ENCODE results near the gene GID8.

The GID8 gene

DNA sequence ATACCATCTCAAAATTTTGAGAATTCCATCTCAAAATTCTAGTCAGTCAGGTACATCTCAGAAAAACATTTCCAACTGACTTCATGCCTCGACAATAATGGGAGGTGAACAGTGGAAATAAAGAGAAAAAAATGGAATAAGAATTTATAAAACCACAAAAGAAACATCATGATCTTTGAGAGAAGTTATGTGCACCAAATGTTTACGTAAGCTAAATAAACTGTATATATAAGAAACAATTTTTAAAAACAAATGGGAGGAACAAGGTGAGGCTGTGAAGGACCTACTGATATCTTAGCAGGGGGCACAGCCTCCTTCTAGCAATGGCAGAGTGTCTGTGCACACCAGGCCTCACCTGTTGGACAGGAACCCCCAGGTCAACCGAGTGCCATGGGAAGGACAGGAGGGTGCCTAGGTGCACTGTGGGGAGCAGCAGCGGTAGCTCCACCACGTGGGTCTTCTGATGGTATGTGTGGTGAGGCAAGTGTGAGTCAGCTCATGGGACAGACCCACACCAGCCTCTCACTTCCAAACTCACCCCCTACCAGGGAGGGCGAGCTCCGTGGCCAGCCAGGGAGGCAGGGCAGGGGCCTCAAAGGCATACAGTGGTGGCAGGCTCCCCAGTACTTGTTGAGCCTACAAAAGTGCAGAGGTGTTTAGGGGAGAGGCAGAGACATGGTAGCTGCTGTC is 34.9 kb upstream of the GID8 start:
- DNase-seq (ENCODE audit: low read depth) = no peak

GRCh38 chr20:62905536-62906117 is 32.3 kb upstream of the GID8 start:
- DNase-seq (ENCODE audit: low read depth) = no peak

DNA sequence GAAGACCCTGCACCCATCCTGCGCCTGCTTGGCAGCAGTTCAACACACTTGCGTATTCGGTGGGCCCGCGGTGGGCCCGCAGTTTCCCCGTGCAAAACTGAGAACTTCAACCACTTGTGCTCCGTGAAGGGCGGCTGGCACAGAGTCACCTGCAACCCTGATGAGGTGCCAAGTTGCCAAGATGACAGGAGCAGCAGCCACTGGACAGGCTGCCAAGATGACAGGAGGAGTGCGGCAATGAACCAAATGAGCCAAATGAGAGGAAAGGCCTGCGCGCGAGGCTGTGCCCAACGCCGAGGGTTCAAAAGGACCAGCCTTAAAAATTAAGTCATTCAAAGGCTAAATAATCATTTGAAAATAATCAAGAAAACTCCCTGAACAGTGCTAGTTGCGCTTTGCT is 31.7 kb upstream of the GID8 start:
- DNase-seq (ENCODE audit: low read depth) = no peak

DNA sequence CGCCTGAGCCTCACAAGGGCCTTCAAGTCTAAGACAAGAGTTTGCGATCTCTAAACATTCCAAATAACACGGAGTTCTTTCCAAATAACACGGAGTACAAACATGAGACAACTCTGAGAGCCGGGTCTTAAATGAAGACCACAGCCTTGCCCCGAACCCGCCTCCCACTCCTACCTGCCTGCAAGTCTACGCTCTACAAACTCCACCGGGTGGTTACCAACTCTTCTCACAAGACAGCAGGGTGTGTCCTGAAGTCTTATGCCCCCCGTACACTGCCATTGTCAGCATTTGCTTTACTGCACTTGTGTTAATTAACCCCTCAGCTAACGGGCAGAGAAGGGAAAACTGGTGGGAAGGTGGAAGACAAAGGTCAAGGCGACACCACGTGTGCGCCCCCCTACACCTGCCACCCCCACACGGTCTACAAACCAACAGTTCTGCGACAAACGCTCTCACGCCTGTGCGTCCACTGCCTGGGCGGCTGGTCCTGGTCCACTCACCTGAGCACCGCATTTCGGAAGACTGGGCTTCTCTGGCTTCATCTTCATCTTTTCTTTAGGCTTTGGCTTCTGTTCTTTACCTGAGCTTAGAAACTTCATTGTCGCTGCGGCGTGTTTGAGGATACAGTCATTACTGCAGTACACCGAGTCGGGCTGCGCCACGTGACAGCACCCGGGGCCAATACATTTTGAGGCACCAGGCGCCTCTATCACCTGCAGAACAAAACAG is 31.1 kb upstream of the GID8 start:
- no peak for DNase-seq (ENCODE audit: low read depth)

- no peak for DNase-seq (ENCODE audit: low read depth)
These were observed 30.3 kb upstream of the GID8 start for GRCh38 chr20:62907384-62908317.

DNA sequence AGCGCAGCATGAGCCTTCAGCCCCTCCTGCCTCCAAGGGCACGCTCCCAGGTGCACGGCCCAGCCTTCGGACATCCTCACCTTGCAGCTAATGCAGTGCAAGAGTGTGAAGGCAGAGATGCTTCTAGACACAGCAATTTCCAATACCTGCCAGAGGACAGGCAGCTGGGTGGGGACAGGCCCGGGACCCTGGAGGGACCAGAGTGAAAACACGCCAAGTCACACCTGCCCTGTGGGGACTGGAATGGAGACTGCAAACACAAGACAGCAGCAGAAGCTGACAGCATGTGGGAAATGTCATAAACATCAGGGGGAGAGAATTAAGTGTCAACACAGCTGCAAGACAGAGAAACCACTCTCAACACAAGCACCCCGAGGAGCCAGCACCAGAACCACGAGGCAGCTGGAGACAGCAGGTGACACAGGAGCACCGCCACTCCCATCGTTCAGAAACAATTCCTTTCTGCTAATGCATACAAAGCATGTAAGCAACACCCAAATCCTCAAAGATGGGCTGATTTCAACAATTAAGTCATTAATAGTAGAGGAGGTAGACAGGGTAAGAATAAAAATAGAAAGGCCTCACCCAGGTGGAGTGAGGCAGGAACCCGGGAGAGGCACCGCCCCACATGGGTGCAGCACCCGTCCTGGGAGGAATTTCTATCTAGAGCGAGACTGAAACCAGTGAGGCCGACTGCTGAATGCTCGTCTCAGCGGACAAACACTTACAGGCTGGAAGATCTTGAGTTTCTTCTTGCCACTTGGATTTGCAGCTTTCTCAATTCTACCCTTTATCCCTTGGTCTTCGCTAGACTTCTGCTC is 28.8 kb upstream of the GID8 start:
- no peak for DNase-seq (ENCODE audit: low read depth)

- DNase-seq (ENCODE audit: low read depth) = no peak
These were observed 27.7 kb upstream of the GID8 start for GRCh38 chr20:62910217-62910766.

GRCh38 chr20:62910777-62911497 is 27.0 kb upstream of the GID8 start:
- no peak for DNase-seq (ENCODE audit: low read depth)

- no peak for DNase-seq (ENCODE audit: low read depth)
These were observed 26.2 kb upstream of the GID8 start for GRCh38 chr20:62911701-62912280.

- no peak for DNase-seq (ENCODE audit: low read depth)
These were observed 24.8 kb upstream of the GID8 start for GRCh38 chr20:62913043-62913630.

GRCh38 chr20:62914436-62914835 is 23.5 kb upstream of the GID8 start:
- no peak for DNase-seq (ENCODE audit: low read depth)

- DNase-seq (ENCODE audit: low read depth) = no peak
These were observed 22.9 kb upstream of the GID8 start for GRCh38 chr20:62914970-62915457.

GRCh38 chr20:62916703-62917476 is 21.1 kb upstream of the GID8 start:
- DNase-seq (ENCODE audit: low read depth) = no peak

- no peak for DNase-seq (ENCODE audit: low read depth)
These were observed 20.2 kb upstream of the GID8 start for GRCh38 chr20:62917720-62918119.

DNA sequence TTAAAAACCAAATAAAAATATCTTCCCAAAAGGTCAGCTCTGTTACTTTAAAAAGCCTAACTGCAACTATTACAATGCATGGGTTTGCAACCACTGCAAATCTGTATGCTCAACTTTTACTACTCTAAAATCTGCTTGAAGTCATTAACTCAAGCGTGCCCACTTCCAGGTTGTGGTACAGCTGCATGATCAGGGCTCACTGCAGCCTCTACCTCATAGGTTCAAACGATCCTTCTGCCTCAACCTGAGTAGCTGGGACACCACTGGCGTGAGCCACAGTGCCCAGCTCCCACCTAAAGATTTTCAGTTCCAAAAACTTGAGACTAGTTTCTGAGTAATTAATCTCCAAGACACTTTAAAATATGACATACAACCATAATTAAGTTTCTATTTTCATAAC is 19.8 kb upstream of the GID8 start:
- no peak for DNase-seq (ENCODE audit: low read depth)

DNA sequence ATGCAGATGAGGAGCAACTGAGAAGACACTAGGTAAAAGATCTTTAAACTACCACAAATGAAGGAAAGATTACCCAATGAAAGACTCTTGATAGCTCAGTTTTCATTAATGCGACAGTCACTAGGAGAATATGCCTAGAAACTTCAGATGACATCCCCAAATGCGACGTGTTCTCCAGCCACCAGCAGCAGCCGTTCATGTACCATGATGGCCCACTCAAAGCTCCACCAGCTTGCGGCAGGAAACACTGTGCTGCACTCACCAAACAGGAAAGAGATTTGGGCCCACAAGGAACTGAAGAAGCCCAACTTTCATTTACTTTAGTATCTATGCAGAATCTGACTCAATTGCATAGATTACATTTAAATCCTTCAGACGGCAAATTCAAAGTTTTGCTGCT is 19.1 kb upstream of the GID8 start:
- DNase-seq (ENCODE audit: low read depth) = no peak

- DNase-seq (ENCODE audit: low read depth) = no peak
These were observed 17.8 kb upstream of the GID8 start for GRCh38 chr20:62920039-62920645.

DNA sequence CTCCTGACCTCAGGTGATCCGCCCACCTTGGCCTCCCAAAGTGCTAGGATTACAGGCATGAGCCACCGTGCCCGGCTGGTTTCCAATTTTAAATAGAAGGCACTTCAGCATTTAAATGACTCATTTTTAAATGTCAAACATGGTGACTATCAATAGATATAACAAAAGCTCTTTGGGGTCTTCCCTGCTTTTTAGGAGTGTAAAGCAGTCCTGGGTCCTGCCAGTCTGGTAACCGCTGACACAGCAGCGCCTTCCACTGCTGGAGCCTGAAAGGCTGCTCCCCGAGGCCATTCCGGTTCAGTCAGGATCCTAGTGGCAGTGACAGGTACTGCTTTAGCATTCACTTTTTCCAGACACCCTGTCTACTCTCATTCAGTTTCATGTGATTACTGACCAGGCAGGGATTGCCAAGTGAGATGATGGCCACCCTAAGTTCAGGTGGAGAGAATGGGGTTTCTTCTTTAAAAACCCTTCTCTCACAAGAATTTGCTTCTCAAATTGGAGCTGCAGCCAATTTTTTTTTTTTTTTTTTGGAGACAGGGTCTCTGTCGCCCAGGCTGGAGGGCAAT is 16.7 kb upstream of the GID8 start:
- DNase-seq (ENCODE audit: low read depth) = peak; percentile 61

All from activated T-cell treated with anti-CD3 and anti-CD28 coated beads for 24 hours (primary cell).